DMS 273 treated with DMSO at 0.1 percent for 48 hours (cell line): ENCODE data around the gene ATP1A1.

Experiments
- DNase-seq: peaks from one replicate; lab custom pipeline; 2025; lab: John Stamatoyannopoulos, UW

ATP1A1 gene

GRCh38 chr1:116345011-116345410 is 28.0 kb upstream of the ATP1A1 start:
- DNase-seq = no peak

GRCh38 chr1:116345843-116346242 is 27.2 kb upstream of the ATP1A1 start:
- DNase-seq = peak; percentile 70

GRCh38 chr1:116346943-116347673 is 25.9 kb upstream of the ATP1A1 start:
- DNase-seq = no peak

- DNase-seq = no peak
Observed at GRCh38 chr1:116347696-116348095, 25.3 kb upstream of the ATP1A1 start.

- no peak for DNase-seq
Observed at GRCh38 chr1:116350097-116350645, 22.9 kb upstream of the ATP1A1 start.

- no peak for DNase-seq
Observed at GRCh38 chr1:116351914-116352313, 21.1 kb upstream of the ATP1A1 start.

- DNase-seq = no peak
Observed at GRCh38 chr1:116352349-116352813, 20.7 kb upstream of the ATP1A1 start.

- DNase-seq = no peak
Observed at GRCh38 chr1:116353155-116353554, 19.9 kb upstream of the ATP1A1 start.

- no peak for DNase-seq
Observed at GRCh38 chr1:116356067-116356466, 17.0 kb upstream of the ATP1A1 start.

- no peak for DNase-seq
Observed at GRCh38 chr1:116356673-116357072, 16.4 kb upstream of the ATP1A1 start.

GRCh38 chr1:116357487-116357886 is 15.6 kb upstream of the ATP1A1 start:
- no peak for DNase-seq

GRCh38 chr1:116359060-116359830 is 13.8 kb upstream of the ATP1A1 start:
- no peak for DNase-seq

GRCh38 chr1:116359871-116360270 is 13.2 kb upstream of the ATP1A1 start:
- no peak for DNase-seq

GRCh38 chr1:116360429-116361173 is 12.4 kb upstream of the ATP1A1 start:
- no peak for DNase-seq

- no peak for DNase-seq
Observed at GRCh38 chr1:116361648-116362047, 11.4 kb upstream of the ATP1A1 start.

GRCh38 chr1:116362050-116362449 is 11.0 kb upstream of the ATP1A1 start:
- no peak for DNase-seq

- no peak for DNase-seq
Observed at GRCh38 chr1:116365353-116365780, 7.7 kb upstream of the ATP1A1 start.

- no peak for DNase-seq
Observed at GRCh38 chr1:116365857-116366256, 7.2 kb upstream of the ATP1A1 start.

- no peak for DNase-seq
Observed at GRCh38 chr1:116367256-116367945, 5.6 kb upstream of the ATP1A1 start.

- no peak for DNase-seq
Observed at GRCh38 chr1:116368241-116368640, 4.8 kb upstream of the ATP1A1 start.

GRCh38 chr1:116370181-116370580 is 2.9 kb upstream of the ATP1A1 start:
- no peak for DNase-seq

- no peak for DNase-seq
Observed at GRCh38 chr1:116371752-116372151, 1.3 kb upstream of the ATP1A1 start.
